HG02970 (cell line): ENCODE data around the gene AOC1.
"Not testable (repeated sequence)": the region's sequence is repeated elsewhere in the genome, so short reads cannot be mapped to it uniquely, and the experiment has no call there.

ENCODE experiments used
- ATAC-seq: cut with Tn5 transposase; IDR thresholded peaks from one replicate; pipeline ENCODE4 v1.9.1; 2021; ENCODE audit warnings: mild to moderate bottlenecking, moderate library complexity, moderate number of reproducible peaks; ENCODE audit not compliant: unreplicated experiment, low FRiP score

AOC1 gene, protein sequence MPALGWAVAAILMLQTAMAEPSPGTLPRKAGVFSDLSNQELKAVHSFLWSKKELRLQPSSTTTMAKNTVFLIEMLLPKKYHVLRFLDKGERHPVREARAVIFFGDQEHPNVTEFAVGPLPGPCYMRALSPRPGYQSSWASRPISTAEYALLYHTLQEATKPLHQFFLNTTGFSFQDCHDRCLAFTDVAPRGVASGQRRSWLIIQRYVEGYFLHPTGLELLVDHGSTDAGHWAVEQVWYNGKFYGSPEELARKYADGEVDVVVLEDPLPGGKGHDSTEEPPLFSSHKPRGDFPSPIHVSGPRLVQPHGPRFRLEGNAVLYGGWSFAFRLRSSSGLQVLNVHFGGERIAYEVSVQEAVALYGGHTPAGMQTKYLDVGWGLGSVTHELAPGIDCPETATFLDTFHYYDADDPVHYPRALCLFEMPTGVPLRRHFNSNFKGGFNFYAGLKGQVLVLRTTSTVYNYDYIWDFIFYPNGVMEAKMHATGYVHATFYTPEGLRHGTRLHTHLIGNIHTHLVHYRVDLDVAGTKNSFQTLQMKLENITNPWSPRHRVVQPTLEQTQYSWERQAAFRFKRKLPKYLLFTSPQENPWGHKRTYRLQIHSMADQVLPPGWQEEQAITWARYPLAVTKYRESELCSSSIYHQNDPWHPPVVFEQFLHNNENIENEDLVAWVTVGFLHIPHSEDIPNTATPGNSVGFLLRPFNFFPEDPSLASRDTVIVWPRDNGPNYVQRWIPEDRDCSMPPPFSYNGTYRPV

DNA sequence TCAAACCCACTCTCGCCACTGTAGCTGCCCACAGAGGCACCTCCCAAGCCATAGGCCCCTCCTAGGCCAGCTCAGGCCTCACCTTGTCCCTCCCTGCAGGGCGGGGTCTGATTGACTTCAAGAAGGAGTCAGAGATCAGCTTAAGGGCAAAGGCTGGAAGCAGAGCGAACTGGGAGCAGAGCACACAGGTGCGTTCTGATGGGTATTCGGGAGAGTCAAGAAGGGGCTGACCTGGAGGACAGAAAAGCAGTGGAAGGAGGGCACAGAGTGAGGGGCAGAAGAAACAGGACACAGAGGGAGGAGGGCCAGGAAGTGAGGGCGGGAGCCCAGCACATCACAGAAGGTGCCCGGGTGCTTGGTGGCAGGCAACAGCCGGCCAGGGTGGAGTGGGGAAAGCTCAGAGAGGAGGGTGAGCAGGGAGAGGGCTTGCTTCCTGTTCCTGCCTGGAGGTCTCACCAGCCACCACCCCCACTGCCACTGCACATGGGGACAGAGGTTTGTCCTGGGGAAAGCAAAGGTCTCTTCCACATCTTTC, at the start of gene AOC1:
TSS of gene AOC1 (plus strand) at position 147 of the 535 bp plus-strand sequence. CDS start 3,954 bp downstream, outside the sequence.
- ATAC-seq = no peak

DNA sequence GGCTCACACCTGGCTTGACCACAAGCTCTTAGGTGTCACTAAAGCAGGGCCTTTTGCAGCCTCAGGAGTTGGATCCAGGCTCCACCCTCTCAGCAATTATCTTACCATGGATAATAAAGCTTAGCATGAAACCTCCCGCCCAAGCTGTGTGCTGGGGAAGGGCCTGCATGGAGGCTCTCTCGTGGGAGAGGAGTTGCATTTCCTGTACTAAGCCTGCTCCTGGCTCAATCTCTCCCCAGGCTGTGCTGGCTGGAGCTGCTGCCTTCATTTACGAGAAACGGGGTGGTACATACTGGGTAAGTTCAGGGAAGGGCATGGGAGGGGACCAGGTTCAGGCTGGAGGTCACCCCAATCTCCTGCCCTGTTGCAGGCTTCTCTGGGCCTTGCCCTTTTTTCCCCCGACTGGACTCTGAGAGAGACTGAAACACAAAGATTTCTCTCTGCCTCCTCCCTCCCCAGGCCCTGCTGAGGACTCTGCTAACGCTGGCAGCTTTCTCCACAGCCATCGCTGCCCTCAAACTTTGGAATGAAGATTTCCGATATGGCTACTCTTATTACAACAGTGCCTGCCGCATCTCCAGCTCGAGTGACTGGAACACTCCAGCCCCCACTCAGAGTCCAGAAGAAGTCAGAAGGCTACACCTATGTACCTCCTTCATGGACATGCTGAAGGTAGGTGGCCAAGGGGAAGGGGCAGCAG, 49.0 kb upstream of the AOC1 start:
- ATAC-seq = no peak

DNA sequence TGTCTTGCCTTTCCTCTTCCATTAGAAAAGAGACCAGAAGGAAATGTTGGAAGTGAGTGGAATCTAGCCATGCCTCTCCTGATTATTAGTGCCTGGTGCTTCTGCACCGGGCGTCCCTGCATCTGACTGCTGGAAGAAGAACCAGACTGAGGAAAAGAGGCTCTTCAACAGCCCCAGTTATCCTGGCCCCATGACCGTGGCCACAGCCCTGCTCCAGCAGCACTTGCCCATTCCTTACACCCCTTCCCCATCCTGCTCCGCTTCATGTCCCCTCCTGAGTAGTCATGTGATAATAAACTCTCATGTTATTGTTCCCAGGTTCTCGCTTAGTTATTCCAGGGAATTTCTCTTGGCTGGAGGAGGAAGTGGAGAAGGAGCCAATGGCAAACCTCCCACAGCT, 47.5 kb upstream of the AOC1 start:
- no peak for ATAC-seq

DNA sequence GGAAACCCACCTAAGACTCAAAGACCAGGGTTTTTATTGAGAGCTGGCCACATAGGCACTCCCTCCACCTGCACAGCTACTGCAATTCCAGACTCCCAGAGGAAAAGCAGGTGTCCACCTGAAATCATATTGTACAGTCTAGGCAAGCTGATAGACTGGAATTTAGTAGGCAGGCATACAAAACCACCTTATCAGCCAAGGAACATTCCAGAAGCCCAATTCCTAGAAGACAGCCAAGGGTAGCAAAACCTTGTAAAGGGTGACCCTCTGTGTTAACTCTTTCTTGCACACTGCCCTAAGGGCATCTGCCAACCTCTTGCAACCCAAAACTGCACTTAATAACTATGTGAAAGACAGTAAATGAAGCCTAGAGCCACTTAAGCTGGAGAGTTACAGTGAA, 46.5 kb upstream of the AOC1 start:
- no peak for ATAC-seq

DNA sequence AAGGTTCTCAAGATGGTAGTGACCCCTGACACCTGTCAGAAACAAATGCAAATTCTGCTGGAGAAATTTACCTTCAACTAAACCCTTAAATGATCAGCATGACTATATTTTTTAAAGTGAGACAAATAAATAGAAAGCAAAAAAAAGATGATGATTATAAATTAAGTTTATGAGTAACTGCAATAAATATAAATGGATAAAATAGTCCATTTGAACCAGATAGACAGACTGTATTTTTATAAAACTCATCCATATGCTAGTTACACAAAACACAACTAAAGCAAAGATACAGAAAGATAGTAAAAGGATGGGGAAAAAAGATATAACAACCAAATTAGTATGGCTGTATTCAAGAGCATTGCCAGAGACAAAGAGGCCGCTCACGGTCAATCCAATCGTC, 45.9 kb upstream of the AOC1 start:
- ATAC-seq = no peak

DNA sequence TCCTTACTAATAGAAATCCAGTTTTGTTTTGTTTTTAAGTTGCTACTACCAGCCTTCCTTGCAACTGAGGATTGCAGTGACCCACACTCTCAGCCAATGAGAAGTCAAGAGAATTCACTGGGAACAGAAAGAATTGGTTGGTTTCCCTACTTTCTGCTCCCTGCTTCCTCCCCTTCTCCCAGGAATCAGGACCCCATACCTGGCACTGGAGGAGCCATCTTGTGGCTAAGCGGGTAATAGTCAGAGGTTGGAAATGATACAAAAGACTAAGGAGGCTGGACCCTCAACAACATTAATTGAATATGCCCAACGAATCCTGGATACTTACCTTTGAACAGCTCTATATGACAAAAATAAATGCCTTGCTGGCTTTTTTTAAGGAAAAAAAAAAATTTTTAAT, 45.5 kb upstream of the AOC1 start:
- no peak for ATAC-seq

DNA sequence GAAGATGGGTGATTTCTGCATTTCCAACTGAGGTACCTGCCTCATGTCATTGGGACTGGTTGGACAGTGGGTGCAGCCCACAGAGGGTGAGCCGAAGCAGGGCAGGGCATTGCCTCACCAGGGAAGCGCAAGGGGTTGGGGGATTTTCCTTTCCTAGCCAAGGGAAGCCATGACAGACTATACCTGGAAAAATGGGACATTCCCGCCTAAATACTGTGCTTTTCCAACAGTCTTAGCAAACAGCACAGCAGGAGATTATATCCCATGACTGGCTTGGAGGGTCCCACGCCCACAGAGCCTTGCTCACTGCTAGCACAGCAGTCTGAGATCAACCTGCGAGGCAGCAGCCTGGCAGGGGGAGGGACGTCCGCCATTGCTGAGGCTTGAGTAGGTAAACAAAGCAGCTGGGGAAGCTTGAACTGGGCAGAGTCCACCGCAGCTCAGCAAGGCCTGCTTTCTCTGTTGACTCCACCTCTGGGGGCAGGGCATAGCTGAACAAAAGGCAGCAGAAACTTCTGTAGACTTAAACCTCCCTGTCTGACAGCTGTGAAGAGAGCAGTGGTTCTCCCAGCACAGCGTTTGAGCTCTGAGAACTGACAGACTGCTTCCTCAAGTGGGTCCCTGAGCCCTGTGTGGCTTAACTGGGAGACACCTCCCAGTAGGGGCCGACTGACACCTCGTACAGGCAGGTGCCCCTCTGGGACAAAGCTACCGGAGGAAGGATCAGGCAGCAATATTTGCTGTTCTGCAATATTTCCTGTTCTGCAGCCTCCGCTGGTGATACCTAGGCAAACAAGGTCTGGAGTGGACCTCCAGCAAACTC, 44.5 kb upstream of the AOC1 start:
- ATAC-seq = not testable (repeated sequence)

DNA sequence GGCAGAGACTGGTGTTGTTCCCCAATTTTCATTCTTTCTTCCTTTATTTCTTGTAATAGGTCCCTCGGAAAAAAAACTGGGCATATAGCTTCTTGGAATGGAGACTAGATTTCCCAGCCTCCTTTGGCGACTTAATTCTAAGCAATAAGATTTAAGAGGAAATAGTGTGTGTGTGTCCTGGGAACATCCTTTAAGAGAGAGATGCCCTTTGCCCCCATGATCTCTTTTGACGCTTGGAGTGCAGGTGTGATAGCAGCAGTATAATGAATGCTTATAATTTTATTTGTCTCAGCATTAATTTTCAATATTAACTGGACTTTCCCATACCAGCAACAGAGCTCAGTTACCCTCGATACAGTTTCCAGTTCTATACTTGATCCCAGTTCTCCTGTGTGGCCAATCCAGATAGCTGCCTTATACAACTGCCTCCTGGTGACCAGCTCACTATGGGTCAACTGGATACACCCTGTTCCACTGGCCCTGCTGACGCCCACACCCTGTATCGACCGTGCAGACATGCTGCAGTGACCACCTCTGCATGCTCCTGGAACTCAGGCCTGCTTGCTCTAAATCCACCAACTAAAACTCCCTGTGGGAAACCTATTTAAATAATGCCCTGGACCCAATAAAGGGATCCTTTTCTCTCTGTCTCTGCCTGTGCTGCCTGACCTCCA, 37.9 kb upstream of the AOC1 start:
- no peak for ATAC-seq

DNA sequence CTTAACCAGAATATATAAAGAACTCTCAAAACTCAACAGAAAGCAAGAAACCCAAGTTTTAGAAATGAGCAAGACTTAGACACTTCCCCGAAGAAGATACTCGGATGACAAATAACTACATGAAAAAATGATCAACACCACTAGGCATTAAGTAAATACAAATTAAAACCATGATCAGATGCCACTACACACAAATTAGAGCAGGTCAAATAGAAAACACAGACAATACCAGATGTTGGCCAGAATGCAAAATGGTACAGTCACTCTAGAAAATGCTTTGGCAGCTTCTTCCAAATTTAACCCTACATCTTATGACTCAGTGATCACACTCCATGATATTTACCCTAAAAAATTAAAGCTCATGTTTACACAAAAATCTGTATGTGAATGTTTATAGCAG, 33.3 kb upstream of the AOC1 start:
- no peak for ATAC-seq

DNA sequence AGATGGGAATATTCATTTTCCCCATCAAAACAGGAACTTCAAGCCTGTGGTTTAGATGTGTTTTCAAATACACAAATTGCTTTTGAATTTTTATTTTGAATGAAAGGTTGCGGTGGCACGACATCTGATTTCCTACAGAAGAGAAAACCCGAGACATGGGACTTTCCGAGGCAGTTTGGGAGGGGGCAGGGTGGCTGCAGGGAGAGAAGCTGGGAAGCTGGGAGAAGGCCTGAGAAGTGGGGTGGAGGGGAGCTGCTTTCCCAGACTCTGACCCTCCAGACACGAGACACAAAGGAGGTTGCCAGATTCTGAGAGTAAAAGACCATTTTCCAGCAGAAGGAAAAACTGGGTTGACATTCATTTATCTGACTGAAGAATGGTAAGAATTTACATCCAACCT, 32.2 kb upstream of the AOC1 start:
- no peak for ATAC-seq

DNA sequence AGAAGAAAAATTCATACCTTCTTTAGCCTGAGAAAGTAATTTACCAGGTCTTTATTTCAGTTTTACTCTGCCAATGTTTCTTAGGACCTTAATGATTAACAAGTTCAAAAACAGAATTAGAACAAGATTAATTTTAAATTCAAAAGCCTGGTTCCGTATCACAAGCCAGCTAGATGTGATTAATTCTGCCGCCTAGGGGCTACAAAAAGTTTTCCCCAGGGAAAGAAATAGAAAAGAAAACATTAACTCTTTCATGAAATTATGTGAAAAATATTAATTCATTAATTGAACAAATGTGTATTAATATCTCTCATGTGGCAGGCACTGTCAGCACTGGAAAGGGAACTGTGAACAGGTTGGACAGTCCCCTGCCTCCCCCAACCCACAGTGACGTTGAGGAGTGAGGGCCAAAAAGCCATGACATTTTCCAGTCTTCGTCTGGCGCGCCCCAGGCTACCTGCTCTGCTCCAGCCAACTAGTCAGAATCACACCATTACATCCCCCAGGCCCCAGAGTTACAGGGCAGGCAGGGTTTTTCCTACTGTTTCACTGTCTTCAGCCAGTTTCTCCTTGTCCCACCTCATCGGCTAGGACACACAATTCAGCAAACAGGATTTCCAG, 31.6 kb upstream of the AOC1 start:
- ATAC-seq = no peak

DNA sequence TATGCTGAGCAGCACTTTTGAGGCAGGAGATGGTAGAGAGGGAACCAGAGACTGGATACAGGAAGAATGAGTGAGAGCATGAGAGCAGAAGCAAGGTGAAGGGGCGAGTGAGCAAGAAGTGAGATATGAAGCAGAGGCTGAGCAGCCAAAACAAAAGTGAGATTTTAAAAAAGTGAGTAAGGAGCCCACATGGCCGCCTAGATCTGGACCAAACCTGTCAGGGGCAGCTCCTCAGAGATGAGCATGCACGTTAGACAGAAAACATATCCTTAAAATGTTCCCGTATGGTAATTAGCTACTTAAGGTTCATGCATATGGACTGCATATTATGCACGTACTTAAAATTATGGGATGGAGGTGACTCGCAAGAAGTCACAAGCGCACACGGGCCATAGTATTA, 29.3 kb upstream of the AOC1 start:
- ATAC-seq = no peak

DNA sequence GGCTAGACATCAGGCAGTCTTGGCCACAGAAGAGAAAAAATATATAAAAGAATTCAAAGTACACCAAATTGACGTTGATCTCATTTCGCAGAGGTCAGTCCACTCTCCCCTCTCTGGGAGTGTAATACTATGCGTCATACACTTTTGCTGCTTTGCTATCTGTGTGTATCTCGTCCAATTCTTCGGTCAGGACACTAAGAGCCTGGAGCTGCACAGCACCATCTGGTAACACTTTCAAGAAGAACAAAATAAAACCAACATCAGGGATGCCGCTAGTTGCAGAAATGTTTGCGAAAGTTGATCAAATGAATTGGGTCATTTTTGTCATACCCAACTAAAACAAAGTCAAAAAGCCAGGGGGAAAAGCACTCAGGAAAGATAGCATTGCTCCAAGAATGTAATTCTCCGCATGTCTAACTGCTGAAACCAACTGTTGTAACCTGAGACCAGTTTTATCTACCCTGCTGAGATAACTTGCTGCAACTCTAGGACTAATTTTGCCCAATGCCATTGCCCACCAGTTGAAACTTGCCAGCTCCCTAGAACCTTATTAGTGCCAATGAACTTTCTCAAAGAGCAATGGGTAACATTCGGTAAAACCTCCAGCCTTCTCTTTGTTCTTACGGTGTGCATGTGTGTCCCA, 28.7 kb upstream of the AOC1 start:
- no peak for ATAC-seq

DNA sequence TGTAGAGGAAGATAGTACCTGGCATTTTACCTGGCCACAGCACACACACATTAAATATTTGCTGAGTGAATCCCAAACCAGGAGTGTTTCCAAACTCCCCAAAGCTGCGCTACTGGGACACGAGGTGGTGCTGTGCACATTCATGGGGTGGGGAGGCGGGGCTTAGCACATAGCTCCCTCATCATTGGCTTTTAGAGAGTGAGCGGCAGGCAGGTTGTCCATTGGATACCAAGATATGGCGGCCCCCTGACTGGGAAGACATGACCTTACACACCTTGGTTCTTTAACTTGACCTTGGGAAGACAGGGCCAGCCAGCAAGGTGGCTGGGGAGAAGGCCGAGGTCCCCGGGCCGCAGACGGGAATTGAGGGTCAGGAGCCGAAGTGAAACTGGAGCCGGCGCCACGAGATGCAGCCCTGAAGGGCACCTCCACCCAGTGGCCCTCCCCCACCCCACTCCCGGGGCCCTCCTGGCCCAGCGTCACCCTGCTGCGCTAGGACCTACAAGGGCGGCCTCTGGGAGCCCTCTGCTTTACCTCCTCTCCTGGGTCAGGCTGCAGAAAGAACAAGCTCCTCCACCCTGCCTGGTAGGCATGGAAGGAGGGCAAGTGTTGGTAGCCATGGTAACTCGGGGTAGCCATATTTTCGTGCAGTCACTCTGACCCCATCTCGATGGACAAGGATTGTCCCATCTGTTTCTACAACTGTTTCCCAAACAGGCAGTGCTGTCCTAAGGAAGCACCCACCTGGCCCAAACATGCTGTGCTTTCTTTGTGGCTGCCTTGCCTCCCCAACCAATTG, 27.7 kb upstream of the AOC1 start:
- ATAC-seq = no peak

DNA sequence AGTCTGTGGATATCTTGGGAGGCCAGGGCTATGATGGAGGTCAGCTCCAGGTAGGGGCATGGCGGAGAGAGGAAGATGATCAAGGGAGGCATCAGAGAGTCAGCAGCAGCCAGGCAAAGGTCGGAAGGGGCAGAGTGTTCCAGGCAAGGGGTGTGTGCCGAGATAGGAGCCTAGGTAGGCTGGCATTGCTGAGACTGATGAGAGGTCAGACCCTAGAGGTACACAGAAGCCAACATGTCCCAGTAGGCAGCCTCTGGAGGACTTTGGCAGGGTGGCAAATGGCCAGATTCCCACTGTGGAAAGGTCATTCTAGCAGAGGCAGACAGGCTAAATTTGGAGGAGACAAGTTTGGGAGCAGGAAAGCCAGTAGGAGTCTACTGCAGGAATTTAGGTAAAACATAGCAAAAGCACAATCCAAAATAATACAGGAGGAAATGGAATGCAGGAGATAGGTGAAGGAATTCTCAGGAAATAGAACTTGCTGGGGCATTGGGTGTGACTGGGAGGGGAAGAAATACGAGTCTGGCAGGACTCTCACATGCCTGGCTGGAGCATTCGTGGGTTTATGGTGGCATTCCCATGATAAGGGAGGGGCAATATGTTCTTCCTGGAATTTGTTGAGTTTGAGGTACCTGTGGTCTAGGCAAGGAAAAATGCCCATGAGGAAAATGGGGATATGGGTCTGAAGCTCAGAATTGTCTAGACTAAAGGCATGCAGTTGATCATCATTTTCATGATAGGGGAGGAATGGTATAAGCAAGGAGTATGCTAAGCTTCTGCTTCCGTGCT, 26.1 kb upstream of the AOC1 start:
- no peak for ATAC-seq

DNA sequence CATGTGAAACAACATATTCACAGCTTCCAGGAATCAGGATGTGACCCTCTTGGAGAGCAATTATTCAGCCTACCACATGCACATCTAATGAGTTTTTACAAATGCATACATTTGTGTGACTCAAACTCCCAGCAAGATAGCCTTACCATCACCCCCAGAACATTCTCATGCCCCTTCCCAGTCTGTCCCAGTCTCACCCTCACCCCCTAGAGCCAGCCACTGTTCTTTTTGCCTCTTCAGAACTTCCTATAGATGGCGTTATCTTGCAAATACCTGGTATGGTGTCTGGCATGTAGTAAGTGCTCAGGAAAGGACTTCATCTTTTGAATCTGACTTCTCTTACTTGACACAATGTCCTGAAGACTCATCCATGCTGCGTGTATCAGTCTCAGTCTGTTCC, 23.9 kb upstream of the AOC1 start:
- ATAC-seq = no peak

DNA sequence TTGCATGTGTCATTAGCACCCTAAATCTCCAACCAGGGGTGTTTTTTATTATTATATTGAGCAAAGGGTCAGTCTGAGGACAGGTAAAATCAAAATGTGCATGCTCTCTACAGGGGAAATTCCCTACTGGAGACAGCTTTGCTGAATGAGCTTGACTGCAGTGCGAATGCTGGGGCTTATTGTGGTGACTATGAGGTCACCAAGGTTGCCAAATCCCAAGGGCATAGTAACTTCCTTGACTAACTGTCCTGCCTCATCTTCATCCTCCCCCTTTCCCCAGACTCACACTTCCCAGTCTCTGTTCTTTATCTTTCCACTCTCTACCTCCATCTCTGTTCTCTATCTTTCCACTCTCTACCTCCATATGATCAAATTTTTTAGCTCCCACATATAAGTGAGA, 22.9 kb upstream of the AOC1 start:
- no peak for ATAC-seq
